Measurements from ENCODE around the gene FNIP2. TPM values are rescaled to one million over a fixed set of nuclear protein-coding genes. Genes with fewer than 3 reads are reported as not detected.
"Not testable (repeated sequence)": the region's sequence is repeated elsewhere in the genome, so short reads cannot be mapped to it uniquely, and the experiment has no call there.

FNIP2 gene
- total RNA-seq, 1 donor = 30.9 TPM

DNA sequence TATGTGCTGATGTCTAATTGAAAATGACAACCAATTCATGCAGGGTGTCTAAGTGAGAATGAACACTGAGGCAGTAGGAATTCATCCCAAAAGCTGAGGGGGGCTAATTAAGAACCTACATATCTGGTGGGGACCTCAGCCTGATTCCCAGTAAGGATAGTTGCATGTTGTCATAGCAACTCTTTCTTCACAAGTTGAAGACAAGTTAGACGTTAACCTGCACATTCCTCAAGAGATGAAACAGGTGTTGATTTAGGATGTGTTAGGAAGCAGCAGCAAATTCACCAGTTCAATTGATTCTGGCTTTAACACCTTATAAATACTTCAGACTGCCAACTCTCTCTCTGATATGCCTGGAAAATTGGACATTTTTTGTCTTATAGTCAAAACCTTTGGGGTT, 7.3 kb downstream of the FNIP2 start:
- H3K4me1 ChIP-seq (ENCODE audit: insufficient read depth, low read length) = peaks cover 23% of the 10 kb centered on the region
- no peak overlapping the region for H3K4me3 ChIP-seq (ENCODE audit: low read length)
- H3K27me3 ChIP-seq (ENCODE audit: insufficient read depth, low read length) = peaks cover 14% of the 10 kb centered on the region
- no peaks in the 10 kb centered on the region for H3K9me3 ChIP-seq (ENCODE audit: low read depth, low read length)

- Histone ChIP-seq H3K9me3 (ENCODE audit: low read depth, low read length) (no peaks in the 10 kb centered on the region), H3K4me1 (ENCODE audit: insufficient read depth, low read length) (peaks cover 24% of the 10 kb centered on the region), H3K4me3 (ENCODE audit: low read length) (no peak overlapping the region), H3K27me3 (ENCODE audit: insufficient read depth, low read length) (peaks cover 14% of the 10 kb centered on the region)
Observed at GRCh38 chr4:158777423-158778155, 8.8 kb downstream of the FNIP2 start.

- Histone ChIP-seq H3K27me3 (ENCODE audit: insufficient read depth, low read length) (peaks cover 14% of the 10 kb centered on the region), H3K9me3 (ENCODE audit: low read depth, low read length) (no peaks in the 10 kb centered on the region), H3K4me3 (ENCODE audit: low read length) (no peak overlapping the region), H3K4me1 (ENCODE audit: insufficient read depth, low read length) (peaks cover 31% of the 10 kb centered on the region)
Observed at GRCh38 chr4:158778156-158778711, 9.4 kb downstream of the FNIP2 start.

DNA sequence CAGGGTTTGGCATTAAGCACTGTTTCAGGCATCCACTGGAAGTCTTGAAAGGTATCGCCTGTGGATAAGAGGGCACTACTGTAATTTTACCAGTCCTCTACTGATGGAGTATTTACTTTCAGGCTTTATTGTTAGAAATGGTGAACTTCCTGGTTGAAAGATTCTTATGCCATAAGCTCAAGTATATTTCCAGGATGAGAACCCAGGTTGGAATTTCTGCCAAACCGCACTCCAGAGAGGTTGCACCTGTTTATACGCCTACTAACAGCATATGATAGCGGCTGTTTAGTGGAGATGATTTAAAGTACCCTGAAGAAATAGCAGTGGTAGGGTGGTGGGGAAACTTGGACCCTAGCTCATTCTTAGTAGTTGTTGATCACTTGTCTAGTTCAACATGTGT, 9.9 kb downstream of the FNIP2 start:
- Histone ChIP-seq H3K4me1 (ENCODE audit: insufficient read depth, low read length) (peaks cover 35% of the 10 kb centered on the region), H3K9me3 (ENCODE audit: low read depth, low read length) (no peaks in the 10 kb centered on the region), H3K27me3 (ENCODE audit: insufficient read depth, low read length) (peaks cover 10% of the 10 kb centered on the region), H3K4me3 (ENCODE audit: low read length) (no peak overlapping the region)

DNA sequence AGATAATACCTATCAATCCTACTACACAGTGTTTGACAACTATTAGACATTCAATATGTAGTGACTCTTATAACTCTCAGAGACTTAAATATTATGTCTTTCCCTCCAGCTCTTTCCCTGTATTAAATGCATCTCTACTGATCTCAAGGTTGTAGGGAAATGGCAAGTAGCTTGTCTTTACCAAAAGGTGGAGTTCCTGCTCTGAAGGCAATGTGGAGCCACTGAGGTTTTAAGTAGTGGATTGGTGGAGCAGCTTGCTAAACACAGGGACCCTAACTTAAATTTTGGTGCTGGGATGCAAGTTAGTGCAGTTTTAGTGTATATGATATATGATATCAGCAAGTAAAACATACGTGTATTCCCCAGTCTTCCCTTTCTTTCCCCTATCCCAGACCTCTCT, 13.1 kb downstream of the FNIP2 start:
- Histone ChIP-seq H3K9me3 (ENCODE audit: low read depth, low read length) (no peaks in the 10 kb centered on the region), H3K4me3 (ENCODE audit: low read length) (no peak overlapping the region), H3K27me3 (ENCODE audit: insufficient read depth, low read length) (peaks cover 5% of the 10 kb centered on the region), H3K4me1 (ENCODE audit: insufficient read depth, low read length) (peaks cover 57% of the 10 kb centered on the region)

DNA sequence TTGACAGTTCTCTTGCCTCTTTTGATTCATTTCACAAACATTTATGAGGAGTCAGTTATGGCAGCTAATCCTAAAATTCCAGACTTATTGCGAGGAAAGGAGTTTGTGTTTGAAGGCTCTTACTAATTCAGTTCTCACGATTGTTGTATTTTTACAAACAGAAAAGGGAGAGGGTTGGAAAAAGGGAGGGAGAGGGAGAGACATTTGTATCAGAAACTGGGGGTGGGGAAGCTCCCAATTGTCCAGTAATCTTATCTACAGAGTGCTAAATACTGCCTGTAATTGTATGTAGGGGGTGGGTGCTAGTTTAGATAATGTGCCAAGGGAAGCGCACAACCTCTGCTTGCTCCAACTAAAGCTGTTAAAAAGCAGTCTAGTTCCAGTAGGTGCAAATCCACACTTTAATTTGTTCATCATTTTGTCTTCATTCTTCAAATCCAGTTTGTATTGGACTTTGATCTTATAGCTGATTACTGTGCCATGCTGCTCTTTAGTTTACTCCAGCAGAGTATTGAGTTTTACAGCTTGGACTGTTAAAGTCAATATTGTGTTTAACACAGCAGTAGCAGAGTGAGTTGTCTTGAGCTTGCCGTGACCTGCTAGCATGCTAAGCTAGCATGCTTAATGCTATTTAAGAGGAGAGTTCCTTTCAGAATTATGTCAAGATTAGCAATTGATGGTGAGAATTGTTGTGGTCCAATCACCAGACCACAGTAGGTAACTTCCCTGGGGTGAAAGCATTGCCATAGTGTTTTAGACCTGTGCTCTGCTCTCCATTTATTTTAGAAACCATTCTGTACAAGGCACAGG, 13.9 kb downstream of the FNIP2 start:
- H3K9me3 ChIP-seq (ENCODE audit: low read depth, low read length) = no peaks in the 10 kb centered on the region
- H3K27me3 ChIP-seq (ENCODE audit: insufficient read depth, low read length) = peaks cover 3% of the 10 kb centered on the region
- peaks cover 61% of the 10 kb centered on the region for H3K4me1 ChIP-seq (ENCODE audit: insufficient read depth, low read length)
- H3K4me3 ChIP-seq (ENCODE audit: low read length) = no peak overlapping the region

DNA sequence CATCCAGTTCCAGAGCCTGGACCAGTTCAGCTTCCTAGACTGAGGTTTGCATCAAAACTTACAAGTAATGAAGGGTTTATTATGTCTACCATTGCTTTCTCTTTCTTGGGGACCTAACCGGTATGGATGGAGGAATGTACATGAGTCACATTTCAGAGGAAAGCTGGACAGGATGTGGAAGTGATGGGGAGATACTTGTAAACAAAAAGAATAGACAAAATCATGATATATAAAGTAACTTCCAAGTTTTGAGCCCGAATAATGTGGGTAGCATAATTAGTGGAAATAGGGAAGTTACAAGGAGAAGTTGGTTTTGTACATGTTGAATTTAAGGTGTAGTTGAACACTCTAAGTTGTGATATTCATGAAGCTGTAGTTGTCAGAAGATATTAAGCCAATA, 15.0 kb downstream of the FNIP2 start:
- peaks cover 3% of the 10 kb centered on the region for H3K27me3 ChIP-seq (ENCODE audit: insufficient read depth, low read length)
- H3K4me3 ChIP-seq (ENCODE audit: low read length) = no peak overlapping the region
- H3K4me1 ChIP-seq (ENCODE audit: insufficient read depth, low read length) = peaks cover 61% of the 10 kb centered on the region
- H3K9me3 ChIP-seq (ENCODE audit: low read depth, low read length) = no peaks in the 10 kb centered on the region

DNA sequence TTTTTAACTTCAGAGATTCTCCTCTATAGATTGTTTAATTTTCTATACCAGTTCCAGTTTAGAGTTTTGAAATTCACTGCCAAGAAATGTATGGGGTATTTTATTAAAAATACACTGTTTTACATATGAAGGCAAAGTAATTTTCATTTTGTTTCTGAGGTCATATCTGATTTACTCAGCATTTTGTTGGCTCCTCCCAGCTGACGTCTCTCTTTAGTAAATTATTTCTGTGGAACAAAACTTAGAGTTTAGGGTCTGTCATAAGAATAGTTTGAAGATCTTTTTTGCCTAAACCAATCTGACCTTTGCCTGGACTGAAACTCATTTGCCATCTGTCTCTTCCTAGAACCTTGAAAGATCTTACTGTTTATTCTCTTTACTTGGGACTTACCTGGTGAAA, 16.9 kb downstream of the FNIP2 start:
- H3K27me3 ChIP-seq (ENCODE audit: insufficient read depth, low read length) = peaks cover 3% of the 10 kb centered on the region

GRCh38 chr4:158786121-158786601, 17.3 kb downstream of the FNIP2 start:
- Histone ChIP-seq H3K4me1 (ENCODE audit: insufficient read depth, low read length) (peaks cover 63% of the 10 kb centered on the region), H3K27me3 (ENCODE audit: insufficient read depth, low read length) (peaks cover 3% of the 10 kb centered on the region), H3K9me3 (ENCODE audit: low read depth, low read length) (no peaks in the 10 kb centered on the region), H3K4me3 (ENCODE audit: low read length) (no peak overlapping the region)

More for the DNA sequence above, 16.9 kb downstream of the FNIP2 start:
- no peak overlapping the region for H3K4me3 ChIP-seq (ENCODE audit: low read length)
- H3K9me3 ChIP-seq (ENCODE audit: low read depth, low read length) = no peaks in the 10 kb centered on the region
- H3K4me1 ChIP-seq (ENCODE audit: insufficient read depth, low read length) = peaks cover 63% of the 10 kb centered on the region

DNA sequence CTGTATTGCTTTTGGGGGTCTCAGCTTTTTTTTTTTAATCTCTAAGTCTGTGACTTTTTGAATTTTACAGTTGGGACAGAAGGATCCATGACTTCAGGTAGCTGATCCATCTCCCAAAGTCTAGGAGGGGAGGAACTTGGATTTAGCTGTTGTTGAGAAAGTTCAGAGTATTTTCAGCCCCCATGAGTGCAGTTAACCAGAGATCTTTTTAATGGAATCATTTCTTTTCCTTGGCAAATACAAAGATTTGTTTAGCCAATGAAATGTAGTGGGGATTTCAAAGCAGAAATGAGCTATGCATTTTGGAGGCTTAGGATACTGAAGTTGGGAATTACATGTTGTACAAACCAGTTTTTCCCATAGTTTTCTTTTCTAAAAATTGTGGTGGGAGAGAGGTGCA, 18.1 kb downstream of the FNIP2 start:
- H3K9me3 ChIP-seq (ENCODE audit: low read depth, low read length) = no peaks in the 10 kb centered on the region
- no peak overlapping the region for H3K4me3 ChIP-seq (ENCODE audit: low read length)
- H3K27me3 ChIP-seq (ENCODE audit: insufficient read depth, low read length) = peaks cover 3% of the 10 kb centered on the region
- H3K4me1 ChIP-seq (ENCODE audit: insufficient read depth, low read length) = peaks cover 63% of the 10 kb centered on the region

DNA sequence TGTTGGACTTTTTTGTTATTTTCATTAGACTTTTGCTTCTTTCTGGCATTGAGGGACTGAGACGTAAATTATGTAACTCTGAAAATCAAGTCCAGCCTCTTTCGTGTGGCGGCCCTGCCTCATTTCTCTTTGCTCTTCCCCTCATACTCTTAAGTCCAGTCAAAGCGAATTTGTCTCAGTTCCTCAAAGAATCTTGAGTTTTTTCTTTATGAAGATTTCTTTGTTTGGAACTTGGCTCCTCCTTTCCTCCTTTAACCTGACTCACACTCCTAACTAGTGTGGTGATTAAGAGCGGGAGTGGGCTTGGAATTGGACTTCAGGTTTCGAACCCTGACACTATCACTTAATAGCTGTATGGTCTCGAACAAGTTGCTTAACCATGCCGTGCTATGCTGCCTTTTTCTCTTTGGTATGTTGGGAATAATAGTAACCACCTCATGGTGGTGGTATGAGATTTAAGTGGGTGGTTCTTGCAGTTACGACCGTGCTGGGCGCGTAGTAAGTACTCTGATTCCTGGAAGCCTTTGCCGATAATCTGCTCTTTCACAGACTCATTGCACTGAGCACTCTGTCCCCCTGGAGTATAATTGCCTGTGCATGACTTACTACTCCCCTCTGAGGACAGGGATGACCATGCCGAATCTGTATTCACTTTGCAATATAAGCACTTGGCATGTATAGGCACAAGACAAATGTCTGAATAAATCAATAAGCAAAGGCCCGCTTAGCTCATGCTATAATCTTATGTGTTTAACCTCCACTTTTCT, 19.1 kb downstream of the FNIP2 start:
- peaks cover 3% of the 10 kb centered on the region for H3K27me3 ChIP-seq (ENCODE audit: insufficient read depth, low read length)
- peaks cover 58% of the 10 kb centered on the region for H3K4me1 ChIP-seq (ENCODE audit: insufficient read depth, low read length)
- H3K4me3 ChIP-seq (ENCODE audit: low read length) = no peak overlapping the region
- no peaks in the 10 kb centered on the region for H3K9me3 ChIP-seq (ENCODE audit: low read depth, low read length)

- H3K27me3 ChIP-seq (ENCODE audit: insufficient read depth, low read length) = peaks cover 3% of the 10 kb centered on the region
- no peaks in the 10 kb centered on the region for H3K9me3 ChIP-seq (ENCODE audit: low read depth, low read length)
- H3K4me3 ChIP-seq (ENCODE audit: low read length) = no peak overlapping the region
- peaks cover 52% of the 10 kb centered on the region for H3K4me1 ChIP-seq (ENCODE audit: insufficient read depth, low read length)
Observed at GRCh38 chr4:158788516-158788915, 19.7 kb downstream of the FNIP2 start.

DNA sequence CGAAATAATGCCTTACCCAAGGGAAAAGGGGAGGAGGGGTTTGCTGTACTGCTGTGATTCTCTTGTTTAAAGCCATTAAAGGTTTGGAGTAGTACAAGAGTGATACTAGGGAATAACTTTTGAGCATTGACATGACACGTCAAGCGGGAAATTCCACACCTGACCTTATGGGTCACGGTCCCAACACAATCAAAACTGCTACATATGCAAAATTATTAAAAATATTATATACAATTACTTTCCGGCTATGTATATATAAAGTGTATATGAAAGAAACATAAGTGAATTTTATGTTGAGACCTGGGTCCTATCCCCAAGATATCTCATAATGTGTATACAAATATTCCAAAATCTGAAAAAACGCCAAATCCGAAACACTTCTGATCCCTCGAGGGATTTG, 21.0 kb downstream of the FNIP2 start:
- Histone ChIP-seq H3K27me3 (ENCODE audit: insufficient read depth, low read length) (peaks cover 3% of the 10 kb centered on the region), H3K9me3 (ENCODE audit: low read depth, low read length) (no peaks in the 10 kb centered on the region), H3K4me1 (ENCODE audit: insufficient read depth, low read length) (peaks cover 40% of the 10 kb centered on the region), H3K4me3 (ENCODE audit: low read length) (no peak overlapping the region)

DNA sequence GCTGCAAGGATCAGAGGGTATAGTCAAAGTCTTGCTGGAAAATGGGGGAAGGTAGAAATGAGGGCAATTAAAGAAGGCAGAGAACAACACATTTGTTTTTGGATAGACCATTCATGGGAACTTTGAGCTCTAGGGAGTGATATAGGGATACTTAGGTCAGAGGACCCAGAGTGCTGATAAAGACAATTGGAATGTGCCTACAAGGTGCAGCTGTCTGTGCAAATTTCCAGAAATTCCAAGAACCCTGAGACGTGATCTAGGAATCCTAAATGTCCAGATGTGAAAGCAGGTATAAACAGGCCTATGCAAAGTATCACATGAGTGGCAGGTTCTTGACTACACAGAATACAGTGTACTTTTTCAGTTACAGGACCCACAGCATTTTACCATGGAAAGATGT, 24.2 kb downstream of the FNIP2 start:
- peaks cover 17% of the 10 kb centered on the region for H3K4me1 ChIP-seq (ENCODE audit: insufficient read depth, low read length)
- no peak overlapping the region for H3K4me3 ChIP-seq (ENCODE audit: low read length)
- no peaks in the 10 kb centered on the region for H3K27me3 ChIP-seq (ENCODE audit: insufficient read depth, low read length)
- H3K9me3 ChIP-seq (ENCODE audit: low read depth, low read length) = no peaks in the 10 kb centered on the region

DNA sequence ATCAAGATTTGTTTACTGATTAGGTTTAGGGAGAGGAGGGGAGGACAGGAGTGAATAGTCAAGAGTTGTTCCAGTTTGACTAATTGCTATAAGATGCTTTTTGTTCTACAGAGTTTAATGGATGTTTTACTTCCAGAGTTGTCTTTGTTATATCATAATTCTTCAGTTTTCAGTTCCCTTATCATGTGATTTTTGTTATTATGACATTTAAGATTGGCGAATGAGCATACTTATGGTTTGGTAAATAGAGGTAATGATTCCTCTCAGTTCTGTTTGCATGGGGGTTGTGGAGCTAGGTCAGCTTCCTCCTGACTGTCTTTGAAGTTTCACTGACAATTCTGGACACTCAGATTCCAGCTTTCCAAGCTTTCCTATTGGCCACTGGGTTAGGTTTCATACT, 24.6 kb downstream of the FNIP2 start:
- H3K9me3 ChIP-seq (ENCODE audit: low read depth, low read length); H3K27me3 ChIP-seq (ENCODE audit: insufficient read depth, low read length); H3K4me3 ChIP-seq (ENCODE audit: low read length): not testable (repeated sequence)
- H3K4me1 ChIP-seq (ENCODE audit: insufficient read depth, low read length) = peaks cover 13% of the 10 kb centered on the region
